H9 (cell line): ENCODE results near the gene GPR25. TPM values are rescaled to one million over a fixed set of nuclear protein-coding genes. Genes with fewer than 3 reads are reported as not detected.

Experiments used
- DNase-seq: peaks from one replicate; pipeline ENCODE4 v3.0.0-alpha.2; 2017
- H2AFZ ChIP-seq: one replicate; pipeline ENCODE4 v1.6.1; 2013; ENCODE audit warnings: mild to moderate bottlenecking, low read length, control low read depth, moderate library complexity
- H2AK5ac ChIP-seq: 2 replicates; pipeline ENCODE4 v1.6.1; 2013; ENCODE audit warnings: low read length, control low read depth, mixed read lengths; ENCODE audit not compliant: insufficient read length
- H2BK120ac ChIP-seq: one replicate; pipeline ENCODE4 v1.6.1; 2013; ENCODE audit warnings: low read depth, mild to moderate bottlenecking, low read length, control low read depth, inconsistent platforms; ENCODE audit not compliant: poor library complexity, severe bottlenecking
- H2BK12ac ChIP-seq: 2 replicates; pipeline ENCODE4 v1.6.1; 2013; ENCODE audit warnings: low read length, control low read depth, mixed read lengths, low read depth; ENCODE audit not compliant: insufficient read length
- H2BK15ac ChIP-seq: 2 replicates; pipeline ENCODE4 v1.6.1; 2013; ENCODE audit warnings: low read depth, low read length, control low read depth
- H2BK20ac ChIP-seq: one replicate; pipeline ENCODE4 v1.6.1; 2013; ENCODE audit warnings: low read depth, mild to moderate bottlenecking, low read length, control low read depth, inconsistent platforms; ENCODE audit not compliant: poor library complexity, severe bottlenecking
- H2BK5ac ChIP-seq: 2 replicates; pipeline ENCODE4 v1.6.1; 2013; ENCODE audit warnings: low read length, control low read depth, mixed read lengths; ENCODE audit not compliant: insufficient read length
- H3K14ac ChIP-seq: 2 replicates; pipeline ENCODE4 v1.6.1; 2013; ENCODE audit warnings: low read length, control low read depth; ENCODE audit not compliant: insufficient read depth
- H3K18ac ChIP-seq: 2 replicates; pipeline ENCODE4 v1.6.1; 2013; ENCODE audit warnings: low read depth, mild to moderate bottlenecking, mixed read lengths, low read length, control low read depth; ENCODE audit not compliant: insufficient read length
- H3K23ac ChIP-seq: 2 replicates; pipeline ENCODE4 v1.6.1; 2013; ENCODE audit warnings: low read length, control low read depth, mixed read lengths, low read depth; ENCODE audit not compliant: insufficient read length
- H3K23me2 ChIP-seq: 2 replicates; pipeline ENCODE4 v1.6.1; 2013; ENCODE audit warnings: low read depth, mild to moderate bottlenecking, mixed read lengths, low read length, control low read depth; ENCODE audit not compliant: insufficient read length, poor library complexity, severe bottlenecking
- H3K27ac ChIP-seq: 2 replicates; pipeline ENCODE4 v1.5.1; 2013; ENCODE audit warnings: low read length, control low read depth, mixed read lengths, low read depth; ENCODE audit not compliant: insufficient read length
- H3K27me3 ChIP-seq: 2 replicates; pipeline ENCODE4 v1.6.1; 2013; ENCODE audit warnings: low read length, control low read depth, inconsistent platforms; ENCODE audit not compliant: insufficient read depth
- H3K4ac ChIP-seq: 2 replicates; pipeline ENCODE4 v1.6.1; 2013; ENCODE audit warnings: low read depth, mild to moderate bottlenecking, control low read depth, inconsistent platforms, low read length, moderate library complexity
- H3K4me1 ChIP-seq: 2 replicates; pipeline ENCODE4 v1.6.1; 2013; ENCODE audit warnings: low read length, control low read depth, inconsistent platforms; ENCODE audit not compliant: insufficient read depth
- H3K4me2 ChIP-seq: 2 replicates; pipeline ENCODE4 v1.6.1; 2013; ENCODE audit warnings: low read length, control low read depth, mixed read lengths; ENCODE audit not compliant: insufficient read length, insufficient read depth
- H3K56ac ChIP-seq: 2 replicates; pipeline ENCODE4 v1.6.1; 2013; ENCODE audit warnings: low read depth, mild to moderate bottlenecking, mixed read lengths, low read length, control low read depth; ENCODE audit not compliant: insufficient read length
- H3K79me1 ChIP-seq: 2 replicates; pipeline ENCODE4 v1.6.1; 2013; ENCODE audit warnings: low read depth, mild to moderate bottlenecking, moderate library complexity, low read length, control low read depth, inconsistent platforms; ENCODE audit not compliant: insufficient read depth, poor library complexity, severe bottlenecking
- H3K79me2 ChIP-seq: 2 replicates; pipeline ENCODE4 v1.6.1; 2013; ENCODE audit warnings: low read length, control low read depth, inconsistent platforms; ENCODE audit not compliant: insufficient read depth
- H3K9ac ChIP-seq: 2 replicates; pipeline ENCODE4 v1.6.1; 2013; ENCODE audit warnings: low read length, control low read depth, mixed read lengths; ENCODE audit not compliant: insufficient read length; ENCODE audit errors: extremely low read depth
- H3K9me3 ChIP-seq: one replicate; pipeline ENCODE4 v1.6.1; 2013; ENCODE audit warnings: low read depth, low read length, inconsistent platforms; ENCODE audit not compliant: control insufficient read depth
- H3T11ph ChIP-seq: one replicate; pipeline ENCODE4 v1.6.1; 2013; ENCODE audit warnings: mild to moderate bottlenecking, low read length, control low read depth, inconsistent platforms
- H4K20me1 ChIP-seq: one replicate; pipeline ENCODE4 v1.6.1; 2013; ENCODE audit not compliant: control insufficient read depth, insufficient read length, insufficient read depth
- H4K5ac ChIP-seq: 2 replicates; pipeline ENCODE4 v1.6.1; 2013; ENCODE audit warnings: low read depth, mild to moderate bottlenecking, mixed read lengths, low read length, control low read depth; ENCODE audit not compliant: insufficient read length
- H4K8ac ChIP-seq: replicated peaks from 2 replicates; pipeline ENCODE4 v1.6.1; 2013; ENCODE audit warnings: low read length, control low read depth, mixed read lengths, low read depth; ENCODE audit not compliant: insufficient read length
- H4K91ac ChIP-seq: 2 replicates; pipeline ENCODE4 v1.6.1; 2013; ENCODE audit warnings: low read depth, mild to moderate bottlenecking, moderate library complexity, mixed read lengths, low read length, control low read depth; ENCODE audit not compliant: insufficient read length
- H3K27ac Mint-ChIP-seq, 3 experiments: 2 replicates in 2 of 3; 3 replicates in 1 of 3; pipeline ENCODE4 v1.8.0; 2020 to 2021; ENCODE audit warnings: mixed read lengths in 3 of 3, mild to moderate bottlenecking in 1 of 3, moderate library complexity in 1 of 3
- H3K27me3 Mint-ChIP-seq: 2 replicates; pipeline ENCODE4 v1.8.0; 2021; ENCODE audit warnings: low read depth, mild to moderate bottlenecking, moderate library complexity, mixed read lengths
- H3K36me3 Mint-ChIP-seq, 3 experiments: 2 replicates in 2 of 3; 3 replicates in 1 of 3; pipeline ENCODE4 v1.8.0; 2020 to 2021; ENCODE audit warnings: low read depth in 3 of 3, mixed read lengths in 3 of 3; ENCODE audit not compliant: insufficient read depth in 1 of 3
- H3K4me1 Mint-ChIP-seq, 2 experiments: 2 replicates each; pipeline ENCODE4 v1.8.0; 2020; ENCODE audit warnings: mixed read lengths in 2 of 2
- H3K4me3 Mint-ChIP-seq, 2 experiments: 2 replicates in 1 of 2; 3 replicates in 1 of 2; pipeline ENCODE4 v1.8.0; 2020 to 2021; ENCODE audit warnings: mild to moderate bottlenecking in 2 of 2, mixed read lengths in 2 of 2, moderate library complexity in 1 of 2
- H3K9me3 Mint-ChIP-seq, 2 experiments: 2 replicates in 1 of 2; 3 replicates in 1 of 2; pipeline ENCODE4 v1.8.0; 2020; ENCODE audit warnings: mild to moderate bottlenecking in 2 of 2, mixed read lengths in 2 of 2, moderate library complexity in 1 of 2
- WGBS: extraction: QIAGEN DNeasy Blood & Tissue Kit; methylation state at CpG from one replicate; pipeline ENCODE4 v1.1.7; 2013; ENCODE audit warnings: missing lambda C conversion rate, low lambda C conversion rate, mixed read lengths; ENCODE audit not compliant: insufficient read length; ENCODE audit errors: extremely low coverage; 5-methylcytosine and 5-hydroxymethylcytosine counted together
- total RNA-seq: library from RNA; stranded (reverse); gene quantifications from 2 replicates; pipeline ENCODE4 v1.2.1, GENCODE V29; 2021
- TF ChIP-seq, protein P1 (sequence below): fragments of 200-600 bp; sonication (generic); conservative IDR thresholded peaks from 3 replicates; pipeline ENCODE4 v1.8.0; 2021; ENCODE audit warnings: antibody characterized with exemption, mild to moderate bottlenecking

The GPR25 gene
- total RNA-seq, 1 experiment from 2014 or later = not detected

GRCh38 chr1:200917291-200917817, 44.6 kb downstream of the GPR25 start:
- peaks cover 3% of the 10 kb centered on the region; the same call in 1 of the 2 replicates for H3K4me1 ChIP-seq
- no peaks in the 10 kb centered on the region for H4K20me1 ChIP-seq
- TF ChIP-seq, protein P1, sequence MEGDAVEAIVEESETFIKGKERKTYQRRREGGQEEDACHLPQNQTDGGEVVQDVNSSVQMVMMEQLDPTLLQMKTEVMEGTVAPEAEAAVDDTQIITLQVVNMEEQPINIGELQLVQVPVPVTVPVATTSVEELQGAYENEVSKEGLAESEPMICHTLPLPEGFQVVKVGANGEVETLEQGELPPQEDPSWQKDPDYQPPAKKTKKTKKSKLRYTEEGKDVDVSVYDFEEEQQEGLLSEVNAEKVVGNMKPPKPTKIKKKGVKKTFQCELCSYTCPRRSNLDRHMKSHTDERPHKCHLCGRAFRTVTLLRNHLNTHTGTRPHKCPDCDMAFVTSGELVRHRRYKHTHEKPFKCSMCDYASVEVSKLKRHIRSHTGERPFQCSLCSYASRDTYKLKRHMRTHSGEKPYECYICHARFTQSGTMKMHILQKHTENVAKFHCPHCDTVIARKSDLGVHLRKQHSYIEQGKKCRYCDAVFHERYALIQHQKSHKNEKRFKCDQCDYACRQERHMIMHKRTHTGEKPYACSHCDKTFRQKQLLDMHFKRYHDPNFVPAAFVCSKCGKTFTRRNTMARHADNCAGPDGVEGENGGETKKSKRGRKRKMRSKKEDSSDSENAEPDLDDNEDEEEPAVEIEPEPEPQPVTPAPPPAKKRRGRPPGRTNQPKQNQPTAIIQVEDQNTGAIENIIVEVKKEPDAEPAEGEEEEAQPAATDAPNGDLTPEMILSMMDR = no peak
- no peak overlapping the region for H3K23ac ChIP-seq
- H3K4me2 ChIP-seq = no peak overlapping the region
- Mint-ChIP-seq H3K4me1 (peaks cover 17 to 29% of the 10 kb centered on the region in 2 experiments), H3K4me3 (no peak overlapping the region), H3K9me3 (no peaks in the 10 kb centered on the region), H3K27me3 (peaks cover 2% of the 10 kb centered on the region; the same call in 1 of the 2 replicates), H3K36me3 (peaks cover 4 to 18% (median 17%) of the 10 kb centered on the region in 3 experiments; a peak in 6 of 7 replicates), H3K27ac (peak overlapping the region in 1 of 3 experiments; percentile 82; a peak in 1 of 7 replicates)
- H2AFZ ChIP-seq = no peak overlapping the region
- H3K9me3 ChIP-seq = no peaks in the 10 kb centered on the region
- no peak overlapping the region for H3K18ac ChIP-seq
- H4K91ac ChIP-seq = no peak overlapping the region
- DNase-seq = no peak
- no peaks in the 10 kb centered on the region for H3K79me2 ChIP-seq
- WGBS = no CpG with 5 or more reads among the region's 7 CpGs
- no peak overlapping the region for H3K4ac ChIP-seq
- no peak overlapping the region for H4K5ac ChIP-seq
- no peaks in the 10 kb centered on the region for H3K23me2 ChIP-seq
- H3K14ac ChIP-seq = no peak overlapping the region
- H3K79me1 ChIP-seq = no peaks in the 10 kb centered on the region
- no peaks in the 10 kb centered on the region for H3K27me3 ChIP-seq
- H4K8ac ChIP-seq = no peak overlapping the region
- H3K56ac ChIP-seq = no peak overlapping the region
- no peak overlapping the region for H3T11ph ChIP-seq
- no peak overlapping the region for H2AK5ac ChIP-seq
- H3K9ac ChIP-seq = no peak overlapping the region
- no peak overlapping the region for H2BK15ac ChIP-seq
- H2BK20ac ChIP-seq = no peak overlapping the region
- H2BK12ac ChIP-seq = no peak overlapping the region
- no peak overlapping the region for H3K27ac ChIP-seq
- H2BK120ac ChIP-seq = no peak overlapping the region
- H2BK5ac ChIP-seq = no peak overlapping the region
